HG03342 (cell line): ENCODE data around the gene LUZP2.

Experiments
- ATAC-seq: cut with Tn5 transposase; IDR thresholded peaks from one replicate; pipeline ENCODE4 v1.9.1; 2021; ENCODE audit warnings: mild to moderate bottlenecking, moderate library complexity; ENCODE audit not compliant: unreplicated experiment

The LUZP2 gene

DNA sequence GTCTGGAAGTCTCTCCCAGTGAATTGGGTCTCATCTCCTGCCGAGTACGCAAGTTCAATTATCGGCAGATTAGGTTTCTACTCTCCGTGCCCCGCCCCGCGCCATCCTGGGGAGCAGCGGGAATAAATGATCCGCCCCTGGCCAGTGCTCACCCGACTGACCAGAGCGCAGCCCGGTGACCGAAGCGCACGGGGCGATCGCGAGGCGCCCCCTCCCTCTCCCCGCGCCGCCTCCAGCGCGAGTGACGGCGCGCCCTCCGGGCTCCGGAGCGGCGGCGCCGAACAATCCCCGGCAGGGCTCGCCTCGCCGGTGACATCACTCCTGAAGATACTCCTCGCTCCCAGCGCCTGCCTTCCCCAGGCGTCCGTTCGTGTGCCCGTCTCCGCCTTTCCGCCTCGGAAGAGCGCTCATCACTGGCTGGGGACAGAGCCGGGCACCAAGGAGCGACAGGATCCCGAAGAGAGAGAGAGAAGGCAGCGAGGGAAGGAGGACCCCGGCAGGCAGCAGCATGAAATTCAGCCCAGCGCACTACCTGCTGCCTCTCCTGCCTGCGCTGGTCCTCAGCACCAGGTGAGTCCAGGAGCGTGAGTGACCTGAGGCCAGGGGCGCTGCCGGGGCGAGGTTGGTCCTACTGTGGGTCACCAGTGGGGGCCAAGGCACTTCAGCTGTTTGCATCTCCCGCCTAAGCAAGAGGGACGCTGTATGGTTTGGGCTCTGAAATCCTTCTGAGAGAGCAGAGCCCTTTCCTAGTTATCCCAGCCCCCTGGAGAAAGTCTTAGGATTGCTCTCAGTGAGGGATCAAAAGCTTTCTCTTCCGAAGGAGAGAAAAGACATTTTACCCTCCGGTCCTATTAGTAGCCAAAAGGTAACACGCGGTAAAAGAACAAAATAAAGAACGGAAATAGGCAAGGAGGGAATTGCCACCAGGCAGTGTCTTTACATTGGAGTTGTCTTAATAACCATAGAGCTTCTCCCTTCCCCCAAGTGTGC lies at the start of gene LUZP2:
TSS of gene LUZP2 (plus strand) at position 318 of the 990 bp plus-strand sequence.
- ATAC-seq = no peak

GRCh38 chr11:24453129-24453718 lies 43.6 kb upstream of the LUZP2 start:
- ATAC-seq = no peak

DNA sequence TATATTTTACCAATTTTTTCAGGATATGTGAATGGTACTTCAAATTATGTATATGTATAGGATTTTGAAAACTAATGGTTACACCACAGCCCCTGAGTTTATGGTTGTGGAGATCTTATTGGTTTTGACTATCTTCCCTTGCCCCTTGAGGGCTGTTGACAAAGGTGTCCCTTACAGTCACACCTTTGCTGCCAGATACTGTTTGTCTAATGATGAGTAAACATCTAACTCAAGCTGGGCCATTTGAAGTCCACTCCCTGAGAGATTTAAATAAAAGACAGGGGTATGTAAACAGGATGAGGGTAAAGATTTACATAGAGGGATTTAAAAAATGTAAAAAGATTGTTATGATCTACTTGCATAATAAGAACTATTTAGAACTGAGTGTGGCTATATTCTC lies 38.9 kb upstream of the LUZP2 start:
- no peak for ATAC-seq

DNA sequence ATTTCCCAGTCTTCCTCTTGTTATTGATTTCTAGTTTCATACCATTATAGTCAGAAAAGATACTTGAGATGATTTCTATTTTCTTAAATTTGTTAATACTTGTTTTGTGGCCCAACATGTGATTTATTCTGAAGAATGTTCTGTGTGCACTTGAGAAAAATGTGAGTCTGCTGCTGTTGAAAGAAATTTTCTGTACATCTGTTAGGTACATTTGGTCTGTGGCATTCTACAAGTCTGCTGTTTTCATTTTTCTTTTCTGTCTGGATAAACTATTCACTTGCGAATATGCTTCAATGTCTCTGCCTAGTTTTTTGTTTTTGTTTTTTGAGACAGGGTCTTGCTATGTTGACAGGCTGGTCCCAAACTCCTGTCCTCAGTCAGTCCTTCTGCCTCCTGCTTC lies 26.4 kb upstream of the LUZP2 start:
- ATAC-seq = no peak

GRCh38 chr11:24471084-24471483 lies 25.8 kb upstream of the LUZP2 start:
- no peak for ATAC-seq

- no peak for ATAC-seq
Measured at GRCh38 chr11:24478718-24479117, 18.1 kb upstream of the LUZP2 start.

DNA sequence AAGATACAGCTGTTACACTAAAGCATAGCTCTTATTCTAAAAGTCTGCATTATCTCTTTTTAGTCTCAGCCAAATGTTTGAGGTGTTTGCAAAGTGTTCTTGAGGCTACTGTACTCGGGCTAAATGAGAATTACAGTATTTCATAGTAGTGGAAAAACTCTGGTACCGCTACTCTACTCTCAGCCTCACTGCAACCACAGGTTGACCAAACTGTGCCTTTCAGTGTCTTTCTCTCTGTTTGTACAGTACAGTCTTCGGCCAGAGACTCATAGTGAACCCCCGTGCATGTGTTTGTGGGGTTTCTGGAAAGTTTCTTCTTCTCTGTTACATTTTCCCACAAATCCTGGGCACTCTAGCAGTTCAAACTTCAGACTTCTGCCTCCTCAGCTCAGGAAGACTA lies 7.4 kb upstream of the LUZP2 start:
- no peak for ATAC-seq

DNA sequence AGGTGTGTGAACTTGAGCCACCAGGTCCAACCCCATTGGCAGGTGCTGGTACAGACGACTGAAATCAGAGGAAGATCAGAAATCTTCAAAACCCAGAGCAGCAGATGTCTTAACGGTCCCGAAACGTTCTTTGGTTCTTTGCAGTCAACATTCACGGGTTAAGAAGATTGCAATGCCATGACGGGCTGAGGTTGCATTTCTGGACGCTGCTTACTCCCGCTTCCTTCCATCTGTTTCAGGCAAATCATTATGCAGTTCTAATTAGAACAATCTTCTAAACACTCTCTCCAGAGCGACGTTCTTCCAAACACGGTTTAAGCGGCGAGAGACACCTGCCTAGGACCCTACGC lies 492 bp upstream of the LUZP2 start:
- no peak for ATAC-seq

GRCh38 chr11:24497831-24498230 lies 978 bp downstream of the LUZP2 start:
- ATAC-seq = no peak

- ATAC-seq = no peak
Measured at GRCh38 chr11:24502425-24502824, 5.6 kb downstream of the LUZP2 start.

DNA sequence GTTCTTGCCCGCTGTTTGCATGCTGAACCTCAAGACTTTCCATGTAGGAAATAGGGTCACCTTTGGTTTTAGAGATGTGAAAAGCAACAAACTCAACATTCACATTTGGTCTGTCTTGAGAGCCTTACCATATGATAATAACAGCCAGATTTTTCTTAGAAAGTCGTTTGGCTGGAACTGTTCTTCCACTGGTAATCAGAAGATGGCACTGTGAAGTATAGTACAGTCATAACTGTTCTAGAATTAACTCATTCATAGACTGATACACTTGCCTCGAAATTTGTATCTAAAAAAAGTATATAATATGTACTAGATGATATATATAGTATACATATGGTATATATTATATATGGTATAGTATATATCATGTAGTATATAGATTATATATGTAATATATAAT lies 12.3 kb downstream of the LUZP2 start:
- no peak for ATAC-seq

- no peak for ATAC-seq
Measured at GRCh38 chr11:24511511-24511910, 14.7 kb downstream of the LUZP2 start.

GRCh38 chr11:24513479-24514218 lies 16.8 kb downstream of the LUZP2 start:
- no peak for ATAC-seq

GRCh38 chr11:24514219-24514594 lies 17.4 kb downstream of the LUZP2 start:
- ATAC-seq = peak; percentile 93

GRCh38 chr11:24515632-24516031 lies 18.8 kb downstream of the LUZP2 start:
- no peak for ATAC-seq

- ATAC-seq = no peak
Measured at GRCh38 chr11:24516638-24517037, 19.8 kb downstream of the LUZP2 start.

GRCh38 chr11:24521601-24522000 lies 24.7 kb downstream of the LUZP2 start:
- ATAC-seq = no peak

- ATAC-seq = no peak
Measured at GRCh38 chr11:24524156-24524555, 27.3 kb downstream of the LUZP2 start.

DNA sequence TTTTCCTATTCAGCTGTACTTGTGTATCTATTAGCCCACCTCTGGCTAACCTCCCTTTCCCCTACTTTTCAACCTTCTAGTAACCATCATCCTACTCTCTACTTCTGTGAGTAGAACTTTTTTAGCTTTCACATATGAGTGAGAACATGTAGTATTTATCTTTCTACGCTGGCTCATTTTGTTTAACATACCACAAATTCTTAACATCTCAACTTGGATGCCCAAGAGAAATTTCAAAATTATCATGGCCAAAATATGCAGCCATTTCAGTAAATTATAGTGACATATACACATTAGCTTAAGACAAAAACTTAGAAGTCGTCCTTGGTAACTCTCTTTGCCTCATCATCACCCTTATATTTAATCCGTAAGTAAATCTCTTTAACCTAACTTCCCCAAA lies 34.7 kb downstream of the LUZP2 start:
- ATAC-seq = no peak

- no peak for ATAC-seq
Measured at GRCh38 chr11:24543771-24544170, 46.9 kb downstream of the LUZP2 start.

- ATAC-seq = peak; percentile 72
Measured at GRCh38 chr11:24556693-24557092, 59.8 kb downstream of the LUZP2 start.

GRCh38 chr11:24559315-24559714 lies 62.5 kb downstream of the LUZP2 start:
- ATAC-seq = no peak
